ENCODE data around the gene FBXL12.
"Not testable (repeated sequence)": the region's sequence is repeated elsewhere in the genome, so short reads cannot be mapped to it uniquely, and the experiment has no call there.

Gene FBXL12

DNA sequence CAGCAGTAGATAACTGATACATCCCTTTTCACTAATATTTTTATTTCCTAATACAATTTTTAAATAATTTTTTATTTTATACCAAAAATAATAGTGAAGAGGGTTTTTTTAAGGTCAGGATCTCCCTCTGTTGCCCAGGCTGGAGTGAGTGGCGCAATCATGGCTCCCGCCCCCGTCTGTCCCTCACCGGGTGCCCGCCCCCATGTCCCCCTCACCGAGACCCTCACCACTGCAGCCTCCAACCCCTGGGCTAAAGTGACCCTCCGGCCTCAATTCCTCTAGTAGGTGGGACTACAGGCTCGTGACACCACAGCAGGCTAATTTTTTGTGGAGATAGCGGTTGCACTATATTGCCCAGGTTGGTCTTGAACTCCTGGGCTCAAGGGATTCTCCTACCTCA is 32.5 kb downstream of the FBXL12 start:
- no peak for DNase-seq (ENCODE audit: low read depth)
- TF ChIP-seq, protein P1, sequence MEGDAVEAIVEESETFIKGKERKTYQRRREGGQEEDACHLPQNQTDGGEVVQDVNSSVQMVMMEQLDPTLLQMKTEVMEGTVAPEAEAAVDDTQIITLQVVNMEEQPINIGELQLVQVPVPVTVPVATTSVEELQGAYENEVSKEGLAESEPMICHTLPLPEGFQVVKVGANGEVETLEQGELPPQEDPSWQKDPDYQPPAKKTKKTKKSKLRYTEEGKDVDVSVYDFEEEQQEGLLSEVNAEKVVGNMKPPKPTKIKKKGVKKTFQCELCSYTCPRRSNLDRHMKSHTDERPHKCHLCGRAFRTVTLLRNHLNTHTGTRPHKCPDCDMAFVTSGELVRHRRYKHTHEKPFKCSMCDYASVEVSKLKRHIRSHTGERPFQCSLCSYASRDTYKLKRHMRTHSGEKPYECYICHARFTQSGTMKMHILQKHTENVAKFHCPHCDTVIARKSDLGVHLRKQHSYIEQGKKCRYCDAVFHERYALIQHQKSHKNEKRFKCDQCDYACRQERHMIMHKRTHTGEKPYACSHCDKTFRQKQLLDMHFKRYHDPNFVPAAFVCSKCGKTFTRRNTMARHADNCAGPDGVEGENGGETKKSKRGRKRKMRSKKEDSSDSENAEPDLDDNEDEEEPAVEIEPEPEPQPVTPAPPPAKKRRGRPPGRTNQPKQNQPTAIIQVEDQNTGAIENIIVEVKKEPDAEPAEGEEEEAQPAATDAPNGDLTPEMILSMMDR (conservative IDR thresholded peaks at IDR 0.05; ENCODE audit: control insufficient read depth, insufficient read depth, low read depth, low read length), result no peak

DNA sequence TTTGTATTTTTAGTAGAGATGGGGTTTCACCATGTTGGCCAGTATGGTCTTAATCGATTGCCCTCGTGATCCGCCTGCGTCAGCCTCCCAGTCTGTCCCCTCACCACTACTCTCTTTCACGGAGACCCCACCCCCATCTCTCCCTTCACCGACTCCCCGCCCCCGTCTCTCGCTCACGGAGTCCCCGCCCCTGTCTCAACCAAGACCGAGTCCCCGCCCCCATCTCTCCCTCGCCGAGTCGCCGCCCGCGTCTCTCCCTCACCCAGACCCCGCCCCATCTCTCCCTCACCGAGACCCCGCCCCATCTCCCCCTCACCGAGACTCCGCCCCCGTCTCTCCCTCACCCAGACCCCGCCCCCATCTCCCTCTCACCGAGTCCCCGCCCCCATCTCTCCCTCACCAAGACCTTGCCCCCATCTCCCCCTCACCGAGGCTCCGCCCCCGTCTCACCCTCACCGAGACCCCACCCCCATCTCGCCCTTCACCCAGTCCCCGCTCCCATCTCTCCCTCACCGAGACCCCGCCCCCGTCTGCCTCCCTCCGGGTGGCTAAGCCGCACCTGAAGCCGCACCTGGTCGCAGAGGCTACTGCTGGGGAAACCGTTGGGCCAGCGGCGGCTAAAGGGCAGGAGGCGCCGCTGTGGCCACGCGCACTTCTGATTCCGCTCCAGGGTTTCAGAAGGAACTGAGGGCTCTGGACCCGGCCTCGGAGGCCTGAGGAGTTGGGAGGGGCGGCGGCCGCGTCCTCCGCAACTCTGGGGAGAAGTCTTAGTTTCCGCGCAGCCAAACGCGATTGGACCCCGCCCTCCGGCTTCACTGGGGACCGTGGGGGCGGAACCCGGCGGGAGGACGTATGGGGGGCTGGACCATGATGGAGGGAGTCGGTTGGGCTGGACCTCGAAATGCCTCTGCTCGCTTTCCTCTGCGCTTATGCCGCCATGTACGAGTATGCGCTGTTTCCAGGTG is 33.2 kb downstream of the FBXL12 start:
- TF ChIP-seq, protein P1 (conservative IDR thresholded peaks at IDR 0.05; ENCODE audit: control insufficient read depth, insufficient read depth, low read depth, low read length), result no peak
- DNase-seq (ENCODE audit: low read depth), result peak; percentile 93
- peak overlapping the region; percentile 78 for H3K4me3 ChIP-seq (ENCODE audit: control insufficient read depth, low read depth, low read length)

More for the DNA sequence above, 32.5 kb downstream of the FBXL12 start:
- H3K4me3 ChIP-seq (ENCODE audit: control insufficient read depth, low read depth, low read length), result peak overlapping the region; percentile 78

DNA sequence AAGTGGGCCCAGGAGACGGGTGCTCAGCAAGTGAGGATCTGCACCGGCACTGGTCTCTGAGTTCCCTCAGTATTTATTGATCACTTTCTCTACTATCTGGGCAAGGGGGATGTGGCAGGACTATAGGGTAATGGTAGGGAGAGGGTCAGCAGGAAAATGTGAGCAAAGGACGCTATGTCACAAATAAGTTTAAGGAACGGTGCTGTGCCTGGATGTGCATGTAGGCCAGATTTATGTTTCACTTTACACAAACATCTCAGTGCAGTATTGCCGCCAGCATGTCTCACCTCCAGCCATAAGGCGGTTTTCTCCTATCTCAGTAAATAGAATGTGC is 34.7 kb downstream of the FBXL12 start:
- not testable (repeated sequence) for H3K4me3 ChIP-seq (ENCODE audit: control insufficient read depth, low read depth, low read length); DNase-seq (ENCODE audit: low read depth)

DNA sequence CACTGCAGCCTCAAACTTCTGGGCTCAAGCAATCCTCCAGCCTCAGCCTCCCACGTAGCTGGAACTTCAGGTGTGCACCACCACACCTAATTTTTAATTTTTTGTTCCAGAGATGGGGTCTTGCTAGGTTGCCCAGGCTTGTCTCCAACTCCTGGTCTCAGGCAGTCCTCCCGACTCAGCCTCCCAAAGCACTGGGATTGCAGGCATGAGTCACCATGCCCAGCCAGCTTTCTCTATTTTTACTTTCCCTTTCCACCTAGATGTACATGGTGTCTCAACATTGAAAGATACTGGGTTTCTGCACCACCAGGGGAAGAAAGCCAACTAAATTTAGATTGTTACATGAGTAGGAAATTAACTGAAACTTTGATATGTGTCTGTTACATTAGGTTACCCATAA is 36.5 kb downstream of the FBXL12 start:
- peak; percentile 23 for DNase-seq (ENCODE audit: low read depth)
- TF ChIP-seq, protein P1 (conservative IDR thresholded peaks at IDR 0.05; ENCODE audit: control insufficient read depth, insufficient read depth, low read depth, low read length), result no peak
- H3K4me3 ChIP-seq (ENCODE audit: control insufficient read depth, low read depth, low read length), result no peak overlapping the region

DNA sequence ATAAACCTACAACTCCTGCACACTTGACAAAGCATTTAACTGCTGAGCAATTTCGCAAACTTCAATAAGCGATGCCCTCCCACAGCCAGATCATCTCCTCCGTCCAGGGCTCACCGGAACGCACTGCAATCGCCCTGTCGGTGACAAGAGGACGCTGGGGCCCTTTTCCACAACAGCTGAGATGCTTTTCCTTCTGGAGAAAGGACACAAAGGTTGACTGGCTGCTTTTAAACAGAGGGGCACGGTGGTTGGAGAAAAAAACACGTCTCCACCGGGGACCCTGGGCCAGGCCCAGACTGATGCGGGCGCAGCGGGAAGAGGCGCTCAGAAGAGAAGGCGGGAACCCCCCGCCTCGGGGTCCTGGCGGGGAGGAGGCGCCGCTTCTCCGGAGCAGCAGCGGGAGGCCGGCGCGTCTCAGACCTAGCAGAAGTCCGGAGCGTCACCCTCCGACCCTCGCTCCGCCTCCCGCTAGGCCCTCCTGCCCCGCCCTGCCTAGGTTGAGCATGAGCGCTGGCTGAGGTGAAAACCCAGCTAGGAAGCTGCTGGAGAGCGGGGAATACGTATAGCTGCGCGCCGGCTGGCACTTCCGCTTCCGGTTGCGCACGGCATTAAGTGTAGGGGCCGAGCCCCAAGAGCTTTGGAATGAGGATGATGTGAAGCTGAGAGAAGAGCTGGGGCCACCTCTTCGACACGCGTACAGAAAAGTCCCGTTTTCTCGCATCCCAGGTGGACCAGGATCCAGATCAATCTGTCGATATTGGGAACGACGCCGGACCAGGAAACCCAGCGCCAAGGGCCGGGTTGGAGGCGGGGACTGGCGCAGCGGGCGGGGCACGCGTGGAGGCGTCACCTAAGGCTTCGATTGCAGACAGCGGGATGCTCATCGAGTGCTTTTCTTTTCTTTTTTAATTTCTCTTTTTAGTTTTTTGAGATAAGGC is 50.4 kb downstream of the FBXL12 start, which contains the start of gene ZNF846:
Gene ZNF846 (minus strand): TSS at position 564 of the 938 bp plus-strand sequence. CDS start 3,788 bp downstream, outside the sequence.
- H3K4me3 ChIP-seq (ENCODE audit: control insufficient read depth, low read depth, low read length), result peak within 1 kb of the TSS; percentile 72
- DNase-seq (ENCODE audit: low read depth), result peak; percentile 95
- TF ChIP-seq, protein P1 (conservative IDR thresholded peaks at IDR 0.05; ENCODE audit: control insufficient read depth, insufficient read depth, low read depth, low read length), result no peak
